Measurements from ENCODE around the gene MOB1B.

GRCh38 chr4:70992391-70992881 lies 90.3 kb downstream of the MOB1B start:
- TF ChIP-seq CTCF (IDR thresholded peaks at IDR 0.05) (no peak), POLR2A (IDR thresholded peaks at IDR 0.05) (no peak)

All from esophagus squamous epithelium (tissue), 4 donors.